ENCODE results near the gene NUDT16L1.

The NUDT16L1 gene

DNA sequence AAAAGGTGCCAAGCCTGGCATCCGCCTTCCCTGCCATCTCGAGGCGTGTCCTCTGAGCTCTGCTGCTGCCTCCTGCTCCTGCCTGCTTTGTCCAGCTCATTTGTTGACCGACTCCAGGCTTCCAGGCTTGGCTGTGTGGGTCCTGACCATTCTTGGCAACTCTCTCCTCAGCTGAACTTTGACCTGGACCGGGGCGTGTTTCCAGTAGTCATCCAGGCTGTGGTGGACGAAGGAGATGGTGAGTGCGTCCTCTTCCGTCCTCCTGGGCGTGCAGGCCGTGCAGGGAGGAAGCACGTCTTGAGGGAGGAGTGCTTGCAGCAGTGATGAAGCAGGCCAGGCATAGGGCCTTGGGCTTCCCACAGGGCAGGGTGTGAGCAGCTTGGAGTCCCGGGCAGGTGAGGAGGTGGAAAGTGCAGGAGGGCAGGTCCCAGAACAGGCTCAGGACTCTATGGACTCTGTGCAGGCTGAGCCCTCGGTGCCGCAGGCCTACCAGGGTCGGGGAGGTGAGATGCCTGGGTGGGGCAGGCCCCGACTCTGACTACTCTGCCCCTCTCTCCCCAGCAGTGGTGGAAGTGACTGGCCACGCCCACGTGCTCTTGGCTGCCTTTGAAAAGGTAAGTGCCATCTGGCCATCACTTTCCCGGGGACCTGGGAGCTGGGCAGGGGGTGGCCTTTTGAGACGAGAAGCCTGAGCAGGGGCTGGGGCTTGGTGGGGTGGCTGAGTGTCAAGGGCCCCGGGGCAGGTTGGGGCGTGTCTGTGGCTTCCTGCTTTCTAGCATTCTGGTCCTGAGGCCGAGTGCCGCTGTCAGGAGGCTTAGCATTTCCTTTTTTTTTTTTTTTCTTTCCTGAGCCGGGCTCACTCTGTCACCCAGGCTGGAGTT is 28.6 kb upstream of the NUDT16L1 start:
- no peak overlapping the region for H3K27ac ChIP-seq
- TF ChIP-seq, protein P1, sequence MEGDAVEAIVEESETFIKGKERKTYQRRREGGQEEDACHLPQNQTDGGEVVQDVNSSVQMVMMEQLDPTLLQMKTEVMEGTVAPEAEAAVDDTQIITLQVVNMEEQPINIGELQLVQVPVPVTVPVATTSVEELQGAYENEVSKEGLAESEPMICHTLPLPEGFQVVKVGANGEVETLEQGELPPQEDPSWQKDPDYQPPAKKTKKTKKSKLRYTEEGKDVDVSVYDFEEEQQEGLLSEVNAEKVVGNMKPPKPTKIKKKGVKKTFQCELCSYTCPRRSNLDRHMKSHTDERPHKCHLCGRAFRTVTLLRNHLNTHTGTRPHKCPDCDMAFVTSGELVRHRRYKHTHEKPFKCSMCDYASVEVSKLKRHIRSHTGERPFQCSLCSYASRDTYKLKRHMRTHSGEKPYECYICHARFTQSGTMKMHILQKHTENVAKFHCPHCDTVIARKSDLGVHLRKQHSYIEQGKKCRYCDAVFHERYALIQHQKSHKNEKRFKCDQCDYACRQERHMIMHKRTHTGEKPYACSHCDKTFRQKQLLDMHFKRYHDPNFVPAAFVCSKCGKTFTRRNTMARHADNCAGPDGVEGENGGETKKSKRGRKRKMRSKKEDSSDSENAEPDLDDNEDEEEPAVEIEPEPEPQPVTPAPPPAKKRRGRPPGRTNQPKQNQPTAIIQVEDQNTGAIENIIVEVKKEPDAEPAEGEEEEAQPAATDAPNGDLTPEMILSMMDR (conservative IDR thresholded peaks at IDR 0.05), result no peak
- no peak for TF ChIP-seq ZFX (IDR thresholded peaks at IDR 0.05)

- TF ChIP-seq, protein P1 (conservative IDR thresholded peaks at IDR 0.05), result no peak
- TF ChIP-seq ZFX (IDR thresholded peaks at IDR 0.05), result no peak
- H3K27ac ChIP-seq, result no peak overlapping the region
These were observed 26.7 kb upstream of the NUDT16L1 start for GRCh38 chr16:4666537-4667202.

- TF ChIP-seq, protein P1 (conservative IDR thresholded peaks at IDR 0.05), result no peak
- TF ChIP-seq ZFX (IDR thresholded peaks at IDR 0.05), result no peak
- peak overlapping the region; percentile 79 for H3K27ac ChIP-seq
These were observed 26.0 kb upstream of the NUDT16L1 start for GRCh38 chr16:4667203-4667963.

GRCh38 chr16:4668313-4668960 is 24.9 kb upstream of the NUDT16L1 start:
- peak overlapping the region; percentile 79 for H3K27ac ChIP-seq
- TF ChIP-seq, protein P1 (conservative IDR thresholded peaks at IDR 0.05), result no peak
- no peak for TF ChIP-seq ZFX (IDR thresholded peaks at IDR 0.05)

- no peak for TF ChIP-seq ZFX (IDR thresholded peaks at IDR 0.05)
- TF ChIP-seq, protein P1 (conservative IDR thresholded peaks at IDR 0.05), result no peak
- no peak overlapping the region for H3K27ac ChIP-seq
These were observed 19.8 kb upstream of the NUDT16L1 start for GRCh38 chr16:4673387-4674046.

DNA sequence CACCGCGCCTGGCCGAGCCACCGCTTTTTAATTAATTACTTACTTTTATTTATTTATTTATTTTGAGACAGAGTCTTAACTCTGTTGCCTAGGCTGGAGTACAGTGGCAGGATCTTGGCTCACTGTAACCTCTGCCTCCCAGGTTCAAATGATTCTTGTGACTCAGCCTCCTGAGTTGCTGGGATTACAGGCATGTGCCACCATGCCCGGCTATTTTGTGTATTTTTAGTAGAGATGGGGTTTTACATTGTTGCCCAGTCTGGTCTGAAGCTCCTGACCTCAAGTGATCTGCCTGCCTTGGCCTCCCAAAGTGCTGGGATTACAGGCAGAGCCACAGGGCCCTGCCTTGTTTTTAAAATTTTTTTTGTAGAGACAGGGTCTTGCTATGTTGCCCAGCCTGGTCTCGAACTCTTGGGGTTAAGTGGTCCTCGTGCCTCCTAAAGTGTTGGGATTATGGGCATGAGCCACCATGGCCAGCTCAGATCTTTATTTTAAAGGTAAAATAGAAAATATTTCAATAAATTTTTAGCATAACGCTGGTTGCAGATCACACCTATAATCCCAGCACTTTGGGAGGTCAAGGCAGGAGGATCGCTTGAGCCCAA is 18.3 kb upstream of the NUDT16L1 start:
- TF ChIP-seq, protein P1 (conservative IDR thresholded peaks at IDR 0.05), result no peak
- no peak for TF ChIP-seq ZFX (IDR thresholded peaks at IDR 0.05)
- H3K27ac ChIP-seq, result no peak overlapping the region

Measured in C4-2B (cell line).